ENCODE data around the gene OLIG1. TPM values are rescaled to one million over a fixed set of nuclear protein-coding genes. Genes with fewer than 3 reads are reported as not detected.

OLIG1 gene
- total RNA-seq, 2 donors from 2014 or later = 10.8 TPM; not detected in 1

GRCh38 chr21:33101300-33101911, 31.5 kb downstream of the OLIG1 start:
- H3K4me3 ChIP-seq = no peak overlapping the region
- TF ChIP-seq POLR2AphosphoS5 (IDR thresholded peaks at IDR 0.05) (no peak), CTCF (IDR thresholded peaks at IDR 0.05) (no peak), POLR2A (IDR thresholded peaks at IDR 0.05) (no peak)
- no peaks in the 10 kb centered on the region for H3K4me1 ChIP-seq (replicated peaks)
- no peaks in the 10 kb centered on the region for H3K27me3 ChIP-seq (replicated peaks; ENCODE audit: insufficient read depth)
- H3K27ac ChIP-seq = no peak overlapping the region
- no peak for DNase-seq (ENCODE audit: low spot score)
- H3K36me3 ChIP-seq = no peaks in the 10 kb centered on the region
- H3K9me3 ChIP-seq = no peaks in the 10 kb centered on the region
- intact Hi-C loops (cut with DNase I) = no loop called here
- 58% methylated on average over 30 of the region's 30 CpGs for whole genome bisulfite sequencing

- H3K4me1 ChIP-seq (replicated peaks) = no peaks in the 10 kb centered on the region
- WGBS = 38% methylated on average over 2 of the region's 2 CpGs
- no peak overlapping the region for H3K27ac ChIP-seq
- DNase-seq (ENCODE audit: low spot score) = no peak
- no peak overlapping the region for H3K4me3 ChIP-seq
- intact Hi-C loops (cut with DNase I) = no loop called here
- peaks cover 8% of the 10 kb centered on the region for H3K27me3 ChIP-seq (replicated peaks; ENCODE audit: insufficient read depth)
- H3K9me3 ChIP-seq = no peaks in the 10 kb centered on the region
- no peak for TF ChIP-seq POLR2AphosphoS5 (IDR thresholded peaks at IDR 0.05)
- no peak for TF ChIP-seq CTCF (IDR thresholded peaks at IDR 0.05)
- TF ChIP-seq POLR2A (IDR thresholded peaks at IDR 0.05) = no peak
- no peaks in the 10 kb centered on the region for H3K36me3 ChIP-seq
Measured at GRCh38 chr21:33105088-33105487, 35.1 kb downstream of the OLIG1 start.

GRCh38 chr21:33108228-33108627, 38.3 kb downstream of the OLIG1 start:
- Histone ChIP-seq H3K9me3 (no peaks in the 10 kb centered on the region), H3K36me3 (no peaks in the 10 kb centered on the region), H3K27ac (no peak overlapping the region), H3K4me3 (no peak overlapping the region), H3K4me1 (replicated peaks) (no peaks in the 10 kb centered on the region), H3K27me3 (replicated peaks; ENCODE audit: insufficient read depth) (peaks cover 8% of the 10 kb centered on the region)
- no peak for DNase-seq (ENCODE audit: low spot score)
- TF ChIP-seq CTCF (IDR thresholded peaks at IDR 0.05) (no peak), POLR2A (IDR thresholded peaks at IDR 0.05) (no peak), POLR2AphosphoS5 (IDR thresholded peaks at IDR 0.05) (no peak)
- intact Hi-C loops (cut with DNase I) = no loop called here
- WGBS = 95% methylated on average over 4 of the region's 4 CpGs

GRCh38 chr21:33109574-33110339, 39.8 kb downstream of the OLIG1 start:
- intact Hi-C loops (cut with DNase I) = no loop called here
- no peaks in the 10 kb centered on the region for H3K9me3 ChIP-seq
- H3K4me1 ChIP-seq (replicated peaks) = no peaks in the 10 kb centered on the region
- 7% methylated on average over 42 of the region's 45 CpGs for WGBS
- no peak overlapping the region for H3K27ac ChIP-seq
- H3K4me3 ChIP-seq = no peak overlapping the region
- peak; percentile 39 for DNase-seq (ENCODE audit: low spot score)
- no peaks in the 10 kb centered on the region for H3K36me3 ChIP-seq
- no peak for TF ChIP-seq POLR2AphosphoS5 (IDR thresholded peaks at IDR 0.05)
- TF ChIP-seq CTCF (IDR thresholded peaks at IDR 0.05) = no peak
- no peak for TF ChIP-seq POLR2A (IDR thresholded peaks at IDR 0.05)
- H3K27me3 ChIP-seq (replicated peaks; ENCODE audit: insufficient read depth) = peaks cover 8% of the 10 kb centered on the region

- H3K4me3 ChIP-seq = no peak overlapping the region
- TF ChIP-seq POLR2AphosphoS5 (IDR thresholded peaks at IDR 0.05) (no peak), POLR2A (IDR thresholded peaks at IDR 0.05) (no peak), CTCF (IDR thresholded peaks at IDR 0.05) (no peak)
- H3K27me3 ChIP-seq (replicated peaks; ENCODE audit: insufficient read depth) = peaks cover 8% of the 10 kb centered on the region
- WGBS = 60% methylated on average over 9 of the region's 9 CpGs
- H3K9me3 ChIP-seq = no peaks in the 10 kb centered on the region
- DNase-seq (ENCODE audit: low spot score) = no peak
- intact Hi-C loops (cut with DNase I) = no loop called here
- H3K36me3 ChIP-seq = no peaks in the 10 kb centered on the region
- H3K27ac ChIP-seq = no peak overlapping the region
- no peaks in the 10 kb centered on the region for H3K4me1 ChIP-seq (replicated peaks)
Measured at GRCh38 chr21:33110340-33110715, 40.4 kb downstream of the OLIG1 start.

Data from prostate gland (tissue), 2 donors.